ENCODE measurements around the gene EXD2.

EXD2 gene

GRCh38 chr14:69190191-69190590 is 1.1 kb upstream of the EXD2 start:
- H3K4me3 ChIP-seq (replicated peaks; ENCODE audit: insufficient read depth, low read length) = no peak overlapping the region
- no peak for DNase-seq (ENCODE audit: low read depth in 1 of 2, low spot score in 1 of 2)
- no peak overlapping the region for H3K27ac ChIP-seq (replicated peaks)

GRCh38 chr14:69193721-69194120 is 2.4 kb downstream of the EXD2 start:
- DNase-seq (ENCODE audit: low read depth in 1 of 2, low spot score in 1 of 2) = no peak
- Histone ChIP-seq H3K27me3 (ENCODE audit: insufficient read depth, poor library complexity, severe bottlenecking) (no peaks in the 10 kb centered on the region), H3K4me3 (replicated peaks; ENCODE audit: insufficient read depth, low read length) (no peak overlapping the region), H3K27ac (replicated peaks) (no peak overlapping the region)
- TF ChIP-seq REST (IDR thresholded peaks at IDR 0.05; ENCODE audit: insufficient replicate concordance, low read depth) (no peak), SPI1 (IDR thresholded peaks at IDR 0.05; ENCODE audit: borderline replicate concordance, low read depth) (no peak), CTCF (IDR thresholded peaks at IDR 0.05; ENCODE audit: insufficient read depth, low read length) (no peak), POLR2AphosphoS5 (IDR thresholded peaks at IDR 0.05; ENCODE audit: low read depth) (no peak), GABPA (IDR thresholded peaks at IDR 0.05; ENCODE audit: low read depth) (no peak)

More at GRCh38 chr14:69190191-69190590, 1.1 kb upstream of the EXD2 start:
- TF ChIP-seq GABPA (IDR thresholded peaks at IDR 0.05; ENCODE audit: low read depth) = no peak
- no peak for TF ChIP-seq SPI1 (IDR thresholded peaks at IDR 0.05; ENCODE audit: borderline replicate concordance, low read depth)
- no peak for TF ChIP-seq POLR2AphosphoS5 (IDR thresholded peaks at IDR 0.05; ENCODE audit: low read depth)
- no peak for TF ChIP-seq CTCF (IDR thresholded peaks at IDR 0.05; ENCODE audit: insufficient read depth, low read length)
- TF ChIP-seq REST (IDR thresholded peaks at IDR 0.05; ENCODE audit: insufficient replicate concordance, low read depth) = no peak
- H3K27me3 ChIP-seq (ENCODE audit: insufficient read depth, poor library complexity, severe bottlenecking) = no peaks in the 10 kb centered on the region

GRCh38 chr14:69199786-69200185 is 8.5 kb downstream of the EXD2 start:
- Histone ChIP-seq H3K27ac (replicated peaks) (no peak overlapping the region), H3K27me3 (ENCODE audit: insufficient read depth, poor library complexity, severe bottlenecking) (no peaks in the 10 kb centered on the region), H3K4me3 (replicated peaks; ENCODE audit: insufficient read depth, low read length) (no peak overlapping the region)
- DNase-seq (ENCODE audit: low read depth in 1 of 2, low spot score in 1 of 2) = no peak
- TF ChIP-seq GABPA (IDR thresholded peaks at IDR 0.05; ENCODE audit: low read depth) = no peak
- TF ChIP-seq REST (IDR thresholded peaks at IDR 0.05; ENCODE audit: insufficient replicate concordance, low read depth) = no peak
- no peak for TF ChIP-seq CTCF (IDR thresholded peaks at IDR 0.05; ENCODE audit: insufficient read depth, low read length)
- no peak for TF ChIP-seq SPI1 (IDR thresholded peaks at IDR 0.05; ENCODE audit: borderline replicate concordance, low read depth)
- TF ChIP-seq POLR2AphosphoS5 (IDR thresholded peaks at IDR 0.05; ENCODE audit: low read depth) = no peak
